AG04449 (cell line): ENCODE data around the gene DLX1.
"Not testable (repeated sequence)": the region's sequence is repeated elsewhere in the genome, so short reads cannot be mapped to it uniquely, and the experiment has no call there.

Source experiments
- CTCF ChIA-PET: fragments of 350-600 bp; formaldehyde crosslinking; extraction: SDS; loops from one replicate; lab custom pipeline; 2021; ENCODE audit warnings: antibody characterized with exemption; lab: Yijun Ruan, JAX
- POLR2A ChIA-PET: fragments of 400-600, 350-600 bp; formaldehyde crosslinking; extraction: SDS; loops from one replicate; lab custom pipeline; 2020; ENCODE audit warnings: antibody characterized with exemption, inconsistent platforms; lab: Yijun Ruan, JAX
- DNase-seq: peaks from one replicate; pipeline ENCODE4 v3.0.0-alpha.2; 2010; ENCODE audit warnings: low read depth, low spot score
- H3K4me3 ChIP-seq: 2 replicates; pipeline ENCODE4 v1.5.1; 2011; ENCODE audit warnings: low read depth, mild to moderate bottlenecking, control low read depth, low read length
- CTCF ChIP-seq: IDR thresholded peaks from one replicate; pipeline ENCODE4 v1.5.1; 2011; ENCODE audit warnings: mild to moderate bottlenecking, moderate library complexity, low read length, control low read depth, inconsistent platforms; ENCODE audit not compliant: insufficient read depth; ENCODE audit errors: missing control alignments

The DLX1 gene

GRCh38 chr2:172131713-172132555 lies 46.6 kb downstream of the DLX1 start:
- no peak for TF ChIP-seq CTCF
- H3K4me3 ChIP-seq = no peak overlapping the region
- POLR2A ChIA-PET = interaction anchor here (0.6 kb wide), 1 partner anchor 425 kb away, joined by 3 read pairs; no protein-coding TSS in a partner anchor
- CTCF ChIA-PET = interaction anchor here (1.2 to 2.2 kb wide), 4 partner anchors 10 to 334 kb away, joined by 3 to 9 read pairs (median 8); no protein-coding TSS in a partner anchor
- no peak for DNase-seq

- ChIA-PET POLR2A (no interaction called here), CTCF (interaction anchor here (0.6 to 1.2 kb wide), 4 partner anchors 39 to 435 kb away, joined by 3 to 4 read pairs (median 4); no protein-coding TSS in a partner anchor)
- no peak overlapping the region for H3K4me3 ChIP-seq
- no peak for TF ChIP-seq CTCF
- no peak for DNase-seq
These were observed 49.0 kb downstream of the DLX1 start for GRCh38 chr2:172134270-172134669.

DNA sequence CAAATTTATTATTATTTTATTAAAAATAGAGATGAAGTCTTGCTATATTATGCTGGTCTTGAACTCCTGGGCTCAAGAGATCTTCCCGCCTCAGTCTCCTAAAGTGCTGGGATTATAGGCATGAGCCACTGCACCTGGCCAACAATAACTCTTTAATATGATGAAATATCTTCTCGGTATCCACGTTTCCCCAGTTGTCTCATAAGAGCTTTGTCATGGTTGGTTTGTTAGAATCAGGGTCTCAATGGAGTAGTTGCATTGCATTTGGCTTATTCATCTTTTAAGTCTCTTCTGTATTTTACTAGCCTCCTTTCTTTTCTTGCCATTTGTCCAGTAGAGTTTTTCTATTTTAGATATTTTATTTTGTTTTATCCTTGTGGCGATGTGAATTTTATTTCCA lies 50.1 kb downstream of the DLX1 start:
- CTCF ChIA-PET = interaction anchor here (1.2 to 2.9 kb wide), 3 partner anchors 8 to 330 kb away, joined by 4 to 28 read pairs (median 6); no protein-coding TSS in a partner anchor
- POLR2A ChIA-PET = no interaction called here

GRCh38 chr2:172137109-172137508 lies 51.8 kb downstream of the DLX1 start:
- no peak overlapping the region for H3K4me3 ChIP-seq
- POLR2A ChIA-PET = no interaction called here
- CTCF ChIA-PET = interaction anchor here (1.0 to 2.9 kb wide), 5 partner anchors 9 to 437 kb away, joined by 3 to 28 read pairs (median 3); no protein-coding TSS in a partner anchor
- no peak for TF ChIP-seq CTCF
- no peak for DNase-seq

More for the DNA sequence above, 50.1 kb downstream of the DLX1 start:
- no peak for DNase-seq
- TF ChIP-seq CTCF = no peak
- H3K4me3 ChIP-seq = no peak overlapping the region

GRCh38 chr2:172137943-172138342 lies 52.6 kb downstream of the DLX1 start:
- ChIA-PET POLR2A (no interaction called here), CTCF (interaction anchor here (1.5 to 2.9 kb wide), 2 partner anchors 11 to 35 kb away, joined by 6 to 28 read pairs; no protein-coding TSS in a partner anchor)
- DNase-seq = no peak
- TF ChIP-seq CTCF = no peak
- no peak overlapping the region for H3K4me3 ChIP-seq

DNA sequence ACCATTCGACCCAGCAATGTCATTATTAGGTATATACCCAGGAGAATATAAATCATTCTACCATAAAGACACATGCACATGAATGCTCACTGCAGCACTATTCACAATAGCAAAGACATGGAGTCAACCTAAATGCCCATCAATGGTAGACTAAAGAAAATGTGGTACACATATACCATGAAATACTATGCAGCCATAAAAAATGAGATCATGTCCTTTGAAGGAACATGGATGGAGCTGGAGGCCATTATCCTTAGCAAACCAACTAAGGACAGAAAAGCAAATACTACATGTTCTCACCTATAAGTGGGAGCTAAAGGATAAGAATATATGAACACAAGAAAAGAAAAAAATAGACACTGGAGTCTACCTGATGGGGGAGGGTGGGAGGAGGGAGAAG lies 53.4 kb downstream of the DLX1 start:
- POLR2A ChIA-PET, DNase-seq, H3K4me3 ChIP-seq: not testable (repeated sequence)
- CTCF ChIA-PET = interaction anchor here (1.6 to 2.0 kb wide), 3 partner anchors 11 to 327 kb away, joined by 5 to 8 read pairs (median 6); no protein-coding TSS in a partner anchor
